Activated gamma-delta T cell treated with anti-CD3 and anti-CD28 coated beads, Interleukin-2, amount 50 U/mL, for 16 hours (primary cell): ENCODE measurements around the gene PCGF6.
"Not testable (repeated sequence)": the region's sequence is repeated elsewhere in the genome, so short reads cannot be mapped to it uniquely, and the experiment has no call there.

ENCODE experiments used
- DNase-seq: peaks from one replicate; pipeline ENCODE4 v3.0.0-alpha.2; 2020; ENCODE audit warnings: low read depth

Gene PCGF6

GRCh38 chr10:103316087-103316486 lies 34.9 kb downstream of the PCGF6 start:
- DNase-seq: no peak

GRCh38 chr10:103310197-103310596 lies 40.7 kb downstream of the PCGF6 start:
- DNase-seq: no peak

GRCh38 chr10:103307594-103307993 lies 43.3 kb downstream of the PCGF6 start:
- no peak for DNase-seq

- no peak for DNase-seq
These were observed 55.4 kb downstream of the PCGF6 start for GRCh38 chr10:103295374-103296015.

- DNase-seq: no peak
These were observed 59.4 kb downstream of the PCGF6 start for GRCh38 chr10:103291588-103291987.

GRCh38 chr10:103287992-103288391 lies 62.9 kb downstream of the PCGF6 start:
- no peak for DNase-seq

- no peak for DNase-seq
These were observed 66.8 kb downstream of the PCGF6 start for GRCh38 chr10:103284170-103284569.

GRCh38 chr10:103282961-103283360 lies 68.0 kb downstream of the PCGF6 start:
- DNase-seq: no peak

GRCh38 chr10:103281753-103282152 lies 69.2 kb downstream of the PCGF6 start:
- no peak for DNase-seq

- DNase-seq: no peak
These were observed 70.4 kb downstream of the PCGF6 start for GRCh38 chr10:103280506-103280905.

GRCh38 chr10:103280031-103280430 lies 70.9 kb downstream of the PCGF6 start:
- DNase-seq: no peak

GRCh38 chr10:103278862-103279298 lies 72.1 kb downstream of the PCGF6 start:
- DNase-seq: no peak

GRCh38 chr10:103278537-103278823 lies 72.5 kb downstream of the PCGF6 start:
- DNase-seq: no peak

GRCh38 chr10:103277713-103278536 lies 73.0 kb downstream of the PCGF6 start:
- no peak for DNase-seq

GRCh38 chr10:103276896-103277712 lies 73.8 kb downstream of the PCGF6 start, which contains the start of gene INA:
Gene INA (plus strand): TSS chr10:103277138. CDS start chr10:103277212, 74 bp downstream.
- DNase-seq: no peak

- DNase-seq: no peak
These were observed 74.6 kb downstream of the PCGF6 start for GRCh38 chr10:103276251-103276895.

GRCh38 chr10:103273041-103273441 lies 77.9 kb downstream of the PCGF6 start:
- no peak for DNase-seq

GRCh38 chr10:103265717-103266329 lies 85.1 kb downstream of the PCGF6 start:
- no peak for DNase-seq

- no peak for DNase-seq
These were observed 88.7 kb downstream of the PCGF6 start for GRCh38 chr10:103262229-103262628.

- DNase-seq: no peak
These were observed 91.0 kb downstream of the PCGF6 start for GRCh38 chr10:103259989-103260388.

- DNase-seq: not testable (repeated sequence)
These were observed 92.0 kb downstream of the PCGF6 start for GRCh38 chr10:103258928-103259327.

GRCh38 chr10:103257812-103258211 lies 93.1 kb downstream of the PCGF6 start:
- no peak for DNase-seq
